ENCODE measurements around the gene TRAPPC12. TPM values are rescaled to one million over a fixed set of nuclear protein-coding genes. Genes with fewer than 3 reads are reported as not detected.
A peak's percentile ranks its signal among the peaks of the same experiment; 100 is the strongest.
"Not testable (repeated sequence)": the region's sequence is repeated elsewhere in the genome, so short reads cannot be mapped to it uniquely, and the experiment has no call there.

TRAPPC12 gene
- polyA plus RNA-seq, 1 donor = 99.9 TPM

DNA sequence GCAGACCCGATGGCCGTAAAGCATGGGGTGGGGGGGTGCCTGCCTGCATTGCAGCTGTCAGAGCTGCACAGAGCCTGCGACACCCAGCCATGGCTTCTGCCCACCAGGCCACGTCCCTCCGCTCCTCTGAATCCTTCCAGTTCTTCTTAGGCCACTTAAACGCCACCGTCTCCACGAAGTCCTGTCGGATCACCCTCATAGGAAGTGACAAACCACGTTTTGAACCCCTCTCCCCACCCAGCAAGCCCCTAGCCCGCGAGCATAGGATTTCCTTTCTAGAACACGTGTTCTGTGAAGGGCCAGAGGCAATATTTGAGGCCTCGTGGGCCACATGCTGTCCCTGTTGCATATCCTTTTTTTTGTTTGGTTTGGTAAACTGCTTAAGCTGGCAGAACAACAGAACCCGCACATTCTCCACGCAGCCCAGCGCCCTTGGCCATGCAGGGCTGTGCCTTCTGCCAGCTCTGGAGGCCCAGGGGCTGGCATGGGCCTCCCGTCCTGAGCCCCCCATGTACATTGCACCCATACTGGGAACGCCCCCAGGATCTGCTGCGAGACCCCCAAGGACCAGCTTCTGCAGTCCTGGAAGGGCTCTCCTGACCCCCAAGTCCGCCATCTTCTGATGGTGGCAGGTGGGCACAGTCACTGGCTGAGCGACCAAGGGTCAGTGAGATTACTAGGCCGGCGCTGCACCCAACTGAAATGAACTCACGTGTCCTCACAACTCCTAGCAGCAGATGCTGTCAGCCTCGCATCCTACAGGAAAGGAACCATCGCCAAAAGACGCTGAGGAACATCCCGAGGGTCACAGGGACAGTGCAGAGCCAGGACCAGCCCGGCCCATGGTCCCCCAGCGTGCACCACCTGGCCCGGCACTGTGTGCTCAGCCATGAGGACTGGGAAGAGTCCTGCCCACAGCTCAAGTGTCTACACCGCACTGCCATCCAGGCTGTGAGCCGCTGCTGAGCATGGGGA, 104.8 kb downstream of the TRAPPC12 start:
- no peak for DNase-seq

DNA sequence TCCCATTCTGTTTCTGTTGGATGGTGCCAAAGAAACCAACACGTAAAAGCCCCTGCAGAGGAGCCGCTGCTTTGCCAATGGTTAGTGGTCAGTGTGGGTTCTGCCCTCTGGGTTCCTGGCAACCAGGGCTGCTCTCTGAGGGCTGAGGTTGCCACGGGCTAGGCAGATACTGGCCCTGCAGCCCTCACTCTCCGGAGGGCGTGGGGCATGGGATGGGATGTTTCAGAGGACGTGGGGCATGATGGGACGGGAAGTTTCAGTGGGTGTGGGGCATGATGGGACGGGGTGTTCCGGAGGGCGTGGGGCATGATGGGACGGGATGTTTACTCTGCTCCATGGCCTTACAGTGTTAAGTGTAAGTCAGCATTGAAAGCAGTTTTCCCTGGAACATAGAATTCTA, 105.7 kb downstream of the TRAPPC12 start:
- no peak for DNase-seq

DNA sequence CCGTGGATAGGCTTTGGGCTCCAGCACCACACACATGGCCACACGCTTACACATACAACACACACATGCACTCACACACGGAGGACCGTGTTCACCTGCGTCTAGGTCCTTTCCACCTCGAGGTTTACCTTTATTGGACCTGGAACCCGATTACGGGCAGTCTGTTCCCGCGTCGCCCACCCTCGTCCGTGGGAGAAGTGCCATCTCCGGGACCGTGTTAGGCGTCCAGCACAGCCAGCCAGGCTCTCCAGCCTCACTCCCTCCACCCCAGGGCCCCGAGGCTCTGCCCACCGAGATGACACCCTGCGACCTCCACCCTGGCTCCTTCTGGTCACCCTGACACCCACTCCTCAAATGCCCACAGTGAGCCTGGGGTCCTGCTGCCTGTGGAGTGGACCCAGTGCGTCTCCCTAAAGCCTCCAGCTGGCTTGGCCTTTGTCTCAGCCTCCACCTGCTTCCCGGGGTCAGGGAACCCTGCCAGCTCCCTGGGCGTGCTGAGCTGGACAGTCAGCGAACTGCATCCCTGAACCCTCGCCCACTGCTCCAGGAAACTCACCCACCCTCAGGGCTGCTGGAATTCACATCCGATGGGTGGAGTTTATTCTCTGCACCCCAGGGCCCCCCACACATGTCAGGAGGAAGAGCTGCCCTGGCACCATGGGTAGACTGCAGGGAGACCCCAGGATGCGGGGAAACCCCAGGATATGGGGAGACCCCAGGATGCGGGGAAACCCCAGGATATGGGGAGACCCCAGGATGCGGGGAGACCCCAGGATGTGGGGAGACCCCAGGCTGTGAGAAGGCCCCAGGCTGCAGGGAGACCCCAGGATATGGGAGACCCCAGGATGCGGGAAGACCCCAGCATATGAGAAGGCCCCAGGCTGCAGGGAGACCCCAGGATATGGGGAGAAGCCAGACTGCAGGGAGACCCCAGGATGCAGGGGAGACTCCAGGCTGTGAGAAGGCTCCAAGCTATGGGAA, 106.8 kb downstream of the TRAPPC12 start:
- no peak for DNase-seq

DNA sequence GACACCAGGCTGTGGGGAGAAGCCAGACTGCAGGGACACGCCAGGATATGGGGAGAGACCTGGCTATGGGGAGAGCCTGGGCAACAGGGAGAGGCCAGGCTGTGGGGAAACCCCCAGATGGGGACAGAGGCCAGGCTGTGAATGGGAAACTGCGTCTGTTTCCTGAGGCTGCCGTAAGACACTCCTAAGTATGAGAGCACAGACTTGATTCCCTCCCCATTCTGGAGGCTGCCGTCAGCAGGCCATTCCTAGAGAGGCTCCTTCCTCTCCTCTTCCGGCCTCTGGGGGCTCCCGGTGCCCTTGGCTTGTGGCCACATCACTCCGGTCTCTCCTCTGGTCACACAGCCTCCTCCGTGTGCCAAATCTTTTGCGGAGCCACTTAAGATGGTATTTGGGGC, 107.5 kb downstream of the TRAPPC12 start:
- no peak for DNase-seq

DNA sequence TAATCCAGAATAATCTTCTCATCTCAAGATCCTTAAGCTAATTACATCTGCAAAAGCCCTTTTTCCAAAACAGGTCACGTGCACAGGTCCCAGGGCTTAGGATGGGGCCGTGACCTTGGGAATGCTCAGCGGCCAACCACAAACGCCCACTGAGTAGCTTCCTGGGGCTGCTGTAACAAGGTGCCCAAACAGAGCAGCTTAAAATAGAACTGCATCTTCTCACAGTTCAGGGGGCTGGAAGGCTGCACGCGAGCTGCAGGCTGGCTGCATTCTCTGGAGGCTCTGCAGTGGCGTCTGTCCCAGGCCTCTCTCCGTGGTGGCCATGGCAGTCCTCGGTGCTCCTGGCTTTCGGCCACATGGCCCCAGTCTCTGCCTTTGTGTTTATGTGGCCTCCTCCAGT, 107.9 kb downstream of the TRAPPC12 start:
- DNase-seq = no peak

DNA sequence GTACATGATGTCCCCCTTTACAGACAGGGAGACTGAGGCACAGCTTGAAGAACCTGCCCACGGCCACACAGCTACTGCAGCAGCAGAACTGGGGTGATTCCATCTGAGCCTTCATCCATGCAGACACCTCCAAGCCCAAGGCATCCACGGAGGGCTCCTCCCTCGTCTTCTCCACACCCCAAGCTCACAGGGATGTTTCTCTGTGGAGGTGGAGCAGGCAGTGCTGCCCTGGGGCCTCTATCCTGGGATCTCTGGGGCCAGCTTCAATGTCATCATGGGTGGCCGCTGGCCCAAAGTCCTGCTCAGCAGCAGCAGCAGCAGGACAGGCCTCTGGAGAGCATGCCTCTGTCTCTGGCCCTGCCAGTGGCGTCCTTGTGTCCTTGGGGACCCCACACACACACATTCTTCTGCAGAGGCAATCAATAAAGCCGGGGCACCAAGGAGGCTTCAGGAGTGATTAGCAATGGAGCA, 108.6 kb downstream of the TRAPPC12 start:
- no peak for DNase-seq

DNA sequence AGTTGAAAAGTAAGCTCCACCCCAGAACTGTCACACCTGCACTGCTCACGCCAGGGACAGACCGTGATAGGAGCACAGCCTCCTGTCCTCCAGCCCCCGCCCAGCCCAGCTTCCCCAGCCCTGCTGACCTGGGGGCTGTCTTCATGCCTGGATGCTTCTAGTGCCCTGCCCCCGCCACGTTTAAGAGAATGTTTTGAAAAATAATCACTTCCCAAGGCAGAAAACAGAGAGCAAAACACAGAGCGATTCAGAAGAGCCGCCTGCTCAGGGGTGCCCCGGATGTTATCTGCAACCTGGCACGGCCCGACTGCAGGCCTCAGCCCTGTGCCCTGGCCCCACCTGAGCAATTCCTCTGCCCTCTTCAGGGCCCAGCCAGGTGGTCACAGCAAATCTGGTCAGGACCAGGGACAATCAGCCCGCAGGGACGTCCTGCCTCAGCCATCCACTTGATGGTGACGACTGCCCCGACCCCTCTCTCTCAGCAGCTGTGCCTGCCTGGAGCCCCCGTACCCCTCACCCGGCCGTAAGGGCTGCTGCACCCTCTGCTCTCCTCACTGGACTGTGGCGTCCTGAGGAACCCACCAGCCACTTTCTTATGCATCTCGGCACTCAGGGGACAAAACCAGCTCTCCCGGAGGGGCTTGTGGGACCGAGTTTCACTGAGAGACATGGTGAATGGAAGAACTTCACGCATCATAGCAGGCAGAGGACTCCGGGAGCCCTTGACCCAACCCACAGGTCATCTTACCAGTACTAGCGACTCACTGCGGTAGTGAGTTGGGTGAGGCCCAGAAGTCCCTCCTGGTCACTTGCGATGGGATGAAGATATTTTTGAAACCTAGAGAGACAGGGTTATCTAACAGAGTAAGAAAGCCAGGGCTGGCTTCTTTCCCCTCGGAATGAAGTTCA, 109.6 kb downstream of the TRAPPC12 start:
- DNase-seq = peak; percentile 60

DNA sequence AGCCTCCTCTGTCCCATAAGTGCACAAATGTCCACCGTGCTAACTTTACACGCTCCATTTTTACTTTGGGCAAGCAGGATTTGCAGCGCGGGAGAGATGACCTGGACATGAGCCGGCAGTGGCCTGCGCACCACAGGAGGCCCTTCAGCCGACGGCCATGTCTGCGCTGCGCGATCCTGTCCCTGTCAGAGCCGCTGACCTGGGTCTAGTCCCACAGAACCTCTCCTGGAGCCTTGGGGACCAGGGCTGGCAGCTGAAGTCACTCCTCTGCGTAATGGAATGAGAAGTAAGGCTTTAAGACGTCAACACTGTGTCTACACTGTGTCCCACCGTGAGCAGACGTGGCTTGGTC, 110.2 kb downstream of the TRAPPC12 start:
- no peak for DNase-seq

DNA sequence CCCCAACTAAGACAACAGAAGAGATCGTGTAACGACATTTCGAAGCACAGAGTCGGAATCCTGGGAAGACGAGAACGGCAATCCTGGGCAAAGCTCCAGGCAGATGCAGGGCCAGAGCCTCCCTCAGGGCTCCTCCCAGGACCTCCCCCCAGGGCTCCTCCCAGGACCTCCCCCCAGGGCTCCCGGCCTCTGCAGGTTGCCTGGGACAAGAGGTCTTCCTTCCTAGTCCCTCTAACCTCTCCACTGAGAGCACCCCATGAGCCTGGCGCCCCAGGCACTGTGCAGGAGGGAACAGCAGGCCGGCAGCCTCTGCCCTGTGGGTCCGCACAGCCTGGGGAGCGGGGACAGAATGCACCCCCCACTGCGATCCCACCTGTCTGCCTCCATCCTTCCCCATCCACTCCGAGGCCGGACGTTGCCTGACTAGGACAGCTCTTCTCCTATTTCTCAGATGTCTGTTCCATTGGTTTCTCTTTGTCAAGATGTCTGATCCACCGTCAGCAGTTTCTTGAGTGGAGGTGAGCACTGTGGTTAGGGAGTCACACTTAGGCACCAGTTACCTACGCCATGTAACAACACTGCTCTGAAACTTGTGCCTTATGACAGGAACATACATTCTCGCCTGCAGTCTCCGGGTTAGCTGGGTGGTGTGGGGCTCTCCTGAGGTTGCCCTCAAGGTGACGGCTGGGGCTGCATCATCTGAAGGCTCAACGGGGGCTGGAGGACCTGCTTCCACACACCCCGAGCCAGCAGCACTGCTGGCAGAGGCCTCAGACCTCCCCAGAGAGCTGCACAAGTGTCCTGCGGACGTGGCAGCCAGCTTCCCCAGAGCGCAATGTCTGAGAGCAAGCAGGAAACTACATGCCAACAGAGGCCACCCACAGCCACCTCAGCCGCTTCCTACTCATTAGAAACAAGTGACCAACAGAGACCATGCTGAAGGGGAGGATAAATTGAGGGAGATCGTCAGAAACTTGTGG, 111.0 kb downstream of the TRAPPC12 start:
- DNase-seq = no peak

DNA sequence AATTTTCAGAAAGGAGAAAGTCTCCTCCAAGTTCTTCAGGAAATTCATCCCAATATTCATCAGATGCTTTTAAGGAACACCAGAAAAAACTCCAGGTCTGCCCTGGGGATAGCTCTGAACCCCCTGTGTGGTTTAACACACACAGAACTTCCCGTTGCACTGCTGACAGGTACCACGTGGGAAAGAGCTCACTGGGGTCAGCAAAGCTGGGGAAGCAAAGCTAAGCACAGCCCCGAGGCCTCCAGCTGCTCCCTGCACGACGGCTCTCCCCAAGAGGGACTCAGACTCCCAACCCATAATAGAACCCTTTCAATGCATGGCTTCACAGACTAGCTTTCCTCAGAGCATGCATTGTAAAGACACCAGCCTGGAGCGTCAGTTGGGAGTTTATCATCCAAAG, 111.8 kb downstream of the TRAPPC12 start:
- DNase-seq = no peak

DNA sequence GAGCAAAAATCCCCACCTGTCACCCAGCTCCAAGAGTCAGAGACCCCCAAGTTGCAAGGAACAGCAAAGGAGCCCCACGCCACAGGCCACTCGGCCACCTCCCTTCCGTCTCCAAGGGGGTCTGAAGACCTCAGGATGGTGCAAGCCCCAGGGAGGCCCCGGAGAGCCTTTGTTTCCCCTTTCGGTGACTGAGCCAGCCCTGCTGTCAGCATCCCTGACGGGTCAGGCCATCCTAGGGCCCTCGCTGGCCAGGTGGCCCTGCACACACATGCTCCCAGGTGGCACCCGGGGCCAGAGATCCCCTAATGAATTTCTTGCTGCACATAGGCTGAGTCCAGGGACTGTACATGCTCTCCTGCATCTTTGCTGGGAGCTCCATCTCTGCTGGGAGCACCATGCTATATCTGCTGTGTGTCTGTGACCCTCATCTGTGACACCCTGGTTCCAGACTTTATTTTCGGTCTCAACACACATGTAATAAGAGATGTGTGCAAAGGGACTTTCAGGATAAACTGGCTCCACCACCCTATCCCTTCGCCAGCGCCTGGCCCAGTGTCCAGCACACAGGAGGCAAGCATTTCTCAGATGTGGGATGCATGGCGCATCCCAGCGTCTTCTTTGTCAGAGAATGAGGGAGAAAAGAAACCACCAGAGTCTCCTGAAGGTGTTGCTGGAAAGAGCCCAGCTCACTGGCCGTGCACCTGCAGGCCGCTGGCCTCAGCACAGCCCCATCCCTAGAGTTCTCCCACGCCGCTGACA, 112.4 kb downstream of the TRAPPC12 start:
- DNase-seq = no peak

DNA sequence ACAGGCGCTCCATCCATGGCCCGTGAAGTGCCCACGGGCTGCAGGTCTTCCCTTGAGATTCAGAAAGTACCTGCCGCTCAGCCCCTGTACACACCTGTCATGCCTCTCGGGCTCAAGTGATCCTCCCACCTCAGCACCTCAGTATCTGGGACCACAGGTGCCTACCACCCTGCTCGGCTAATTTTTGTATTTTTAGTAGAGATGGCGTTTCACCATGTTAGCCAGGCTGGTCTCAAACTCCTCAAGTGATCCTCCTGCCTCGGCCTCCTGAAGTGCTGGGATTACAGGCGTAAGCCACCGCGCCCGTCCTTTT, 112.9 kb downstream of the TRAPPC12 start:
- DNase-seq = not testable (repeated sequence)

DNA sequence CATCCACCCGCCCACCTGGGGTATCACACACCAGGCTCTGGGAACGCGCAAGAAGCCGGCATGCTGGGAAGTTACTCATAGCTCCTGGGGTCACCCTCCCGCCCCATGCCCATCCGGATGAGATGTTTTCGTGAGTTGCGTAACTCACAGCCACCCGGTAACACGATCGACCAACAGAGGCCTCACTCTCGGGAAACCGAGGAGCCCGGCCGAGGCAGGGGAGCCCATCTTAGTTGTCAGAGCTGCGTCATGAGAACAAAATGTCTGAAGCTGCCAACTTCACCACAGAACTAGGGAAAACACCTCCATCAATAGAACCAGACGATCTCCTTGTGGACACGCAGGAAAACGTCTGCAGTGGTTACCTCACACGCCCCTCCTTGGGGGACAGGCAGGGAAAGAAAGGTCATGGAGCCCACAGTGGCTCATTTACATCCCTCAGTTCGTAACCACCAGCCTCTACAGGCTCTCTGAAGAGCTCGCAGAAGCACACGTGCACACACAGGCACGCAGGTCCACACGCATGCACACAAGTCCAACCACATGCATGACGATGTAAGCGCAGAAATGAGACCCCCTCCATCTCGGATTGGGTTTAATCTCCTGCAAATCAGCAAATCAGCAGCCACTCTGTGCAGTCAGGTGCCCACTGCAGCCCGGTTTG, 113.6 kb downstream of the TRAPPC12 start:
- peak; percentile 34 for DNase-seq

DNA sequence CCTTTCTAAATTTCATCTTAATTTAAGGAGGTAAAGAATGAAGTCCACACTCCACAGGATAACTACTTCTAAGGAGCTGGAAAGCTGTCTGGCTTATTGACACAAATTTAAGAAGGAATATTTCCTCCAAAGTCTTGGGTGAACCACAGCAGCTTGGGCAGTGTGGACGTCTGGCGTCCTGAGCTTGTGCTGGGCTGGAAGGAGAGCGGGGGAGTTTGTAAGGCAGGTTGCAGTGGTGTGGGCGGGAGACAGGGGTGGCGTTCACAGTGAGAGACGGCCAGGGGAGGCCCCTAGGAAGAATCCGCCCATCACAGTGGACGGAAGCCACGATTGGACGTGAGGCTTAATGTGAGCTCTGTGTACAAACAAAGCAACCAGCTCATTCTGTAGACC, 114.1 kb downstream of the TRAPPC12 start:
- peak; percentile 82 for DNase-seq

DNA sequence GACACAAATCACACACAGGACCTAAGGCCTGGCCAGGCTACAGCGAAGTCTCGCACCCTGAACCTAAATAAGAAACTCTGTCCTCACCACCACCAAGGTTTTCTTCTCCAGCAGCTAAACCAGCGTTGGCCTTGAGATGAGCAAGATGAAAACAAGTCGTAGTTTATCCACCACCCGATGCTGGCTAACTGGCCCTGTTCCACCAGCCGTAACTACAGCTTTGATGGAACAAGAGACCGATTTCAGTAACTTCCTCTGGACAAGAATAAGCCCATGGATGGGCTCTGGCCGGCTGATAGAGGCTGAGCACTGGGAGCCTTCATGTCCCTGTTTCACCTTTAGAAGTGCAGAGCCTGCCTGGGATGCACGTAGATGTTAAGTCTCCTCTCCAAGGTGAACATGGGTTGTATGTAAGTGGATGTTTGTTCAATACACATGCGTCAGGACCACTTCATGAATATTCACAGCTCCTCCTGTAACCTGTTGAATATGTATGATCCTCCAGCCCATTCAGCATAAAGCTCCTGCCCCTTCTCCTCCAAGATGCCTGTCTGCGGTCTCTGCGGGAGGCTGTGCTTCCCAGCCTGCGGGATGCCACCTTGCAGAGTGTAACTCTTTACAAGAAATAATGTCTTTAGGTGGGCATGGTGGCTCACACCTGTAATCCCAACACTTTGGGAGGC, 115.6 kb downstream of the TRAPPC12 start:
- no peak for DNase-seq

DNA sequence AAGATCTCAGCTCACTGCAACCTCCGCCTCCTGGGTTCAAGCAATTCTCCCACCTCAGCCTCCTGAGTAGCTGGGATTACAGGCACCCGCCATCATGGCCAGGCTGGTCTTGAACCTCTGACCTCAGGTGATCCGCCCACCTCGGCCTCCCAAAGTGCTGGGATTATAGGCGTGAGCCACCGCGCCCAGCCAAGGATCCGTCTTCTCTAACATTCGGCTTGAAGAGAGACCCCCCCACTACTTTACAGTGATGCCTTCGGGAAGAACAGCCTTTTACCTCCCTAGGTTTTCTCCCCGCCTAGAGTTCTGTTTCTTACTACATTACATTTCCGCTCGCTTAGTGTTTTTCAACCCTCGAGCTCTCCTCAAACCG, 117.2 kb downstream of the TRAPPC12 start:
- DNase-seq = not testable (repeated sequence)

DNA sequence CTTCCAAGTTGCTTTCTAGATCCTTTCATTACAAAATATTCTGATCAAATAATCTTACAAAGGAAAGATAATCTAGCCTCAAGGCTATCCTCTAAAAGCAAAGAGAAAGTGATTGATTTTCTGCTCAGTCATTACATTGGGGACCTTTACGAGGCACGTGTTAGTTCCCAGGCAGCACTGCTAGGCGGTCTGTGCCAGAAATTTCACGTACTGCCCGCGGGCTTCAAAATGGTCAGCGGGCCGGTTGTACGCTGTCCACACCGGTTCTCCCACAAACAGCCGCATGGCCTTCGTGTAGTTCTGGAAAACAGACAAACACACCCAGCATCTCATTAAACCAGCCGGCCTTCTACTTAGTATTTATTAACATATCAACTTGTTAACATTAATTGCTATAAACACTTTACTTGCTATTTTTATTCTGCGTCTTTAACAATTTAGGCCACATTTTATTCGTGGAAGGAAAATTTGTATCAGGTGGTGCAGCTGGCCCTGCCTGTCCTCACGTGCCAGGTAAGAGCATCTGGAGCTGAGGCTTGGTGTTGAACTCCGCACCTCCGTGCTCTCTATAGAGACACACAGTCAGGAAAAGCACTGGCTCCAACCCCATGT, 119.4 kb downstream of the TRAPPC12 start:
- DNase-seq = no peak

DNA sequence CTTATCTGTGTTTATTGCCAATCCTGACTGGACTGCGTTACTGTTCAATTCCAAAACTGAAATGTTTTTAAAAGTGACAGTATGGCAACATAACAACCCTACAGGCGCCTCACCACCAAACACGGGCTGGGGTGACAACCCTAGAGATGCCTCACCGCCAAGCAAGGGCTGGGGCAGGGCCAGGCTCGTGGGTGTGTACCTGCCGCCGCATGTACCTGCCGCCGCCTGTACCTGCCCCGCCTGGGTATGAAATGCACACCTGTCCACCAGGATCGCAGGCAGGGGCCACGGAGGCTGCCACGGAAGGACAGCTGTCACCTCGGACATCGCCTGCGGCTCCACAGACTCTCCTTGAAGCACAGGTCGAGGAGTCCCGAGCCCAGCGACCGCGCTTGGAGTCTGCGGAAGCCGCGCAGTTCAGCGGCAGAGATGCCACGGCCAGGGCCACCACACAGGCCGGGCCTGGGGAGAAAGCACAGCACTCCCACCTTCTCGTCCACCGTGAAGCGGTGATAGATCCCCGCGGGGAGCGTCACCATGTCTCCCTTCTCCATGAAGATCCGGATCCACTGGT, 120.9 kb downstream of the TRAPPC12 start:
- DNase-seq = no peak

Data from left kidney (tissue), 2 donors.